Mesothelial cell of epicardium (in vitro differentiated cells): Measurements from ENCODE around the gene SMAD6. TPM values are rescaled to one million over a fixed set of nuclear protein-coding genes. Genes with fewer than 3 reads are reported as not detected.

ENCODE experiments used
- DNase-seq, 2 experiments: peaks; one replicate each; pipeline ENCODE4 v3.0.0; 2021; ENCODE audit warnings: low spot score in 2 of 2; ENCODE audit not compliant: unreplicated experiment in 2 of 2
- H3K27ac Mint-ChIP-seq: 2 replicates; pipeline ENCODE4 v1.8.0; 2021; ENCODE audit warnings: mixed read lengths
- H3K27me3 Mint-ChIP-seq: 2 replicates; pipeline ENCODE4 v1.8.0; 2021; ENCODE audit warnings: low read depth, mixed read lengths
- H3K36me3 Mint-ChIP-seq: 2 replicates; pipeline ENCODE4 v1.8.0; 2021; ENCODE audit warnings: mixed read lengths
- H3K4me1 Mint-ChIP-seq: 2 replicates; pipeline ENCODE4 v1.8.0; 2021; ENCODE audit warnings: mixed read lengths
- H3K4me3 Mint-ChIP-seq: 2 replicates; pipeline ENCODE4 v1.8.0; 2021; ENCODE audit warnings: mild to moderate bottlenecking, moderate library complexity, mixed read lengths
- H3K9me3 Mint-ChIP-seq: 2 replicates; pipeline ENCODE4 v1.8.0; 2021; ENCODE audit warnings: mixed read lengths
- total RNA-seq: library from RNA; stranded (reverse); gene quantifications from 3 replicates; pipeline ENCODE4 v1.2.1, GENCODE V29; 2021
- TF ChIP-seq, protein P1 (sequence below): fragments of 200-600 bp; sonication (generic); IDR thresholded peaks from one replicate; pipeline ENCODE4 v1.5.0; 2021; ENCODE audit warnings: antibody characterized with exemption; ENCODE audit not compliant: unreplicated experiment

Gene SMAD6
- total RNA-seq, 1 donor from 2014 or later: 176 TPM

DNA sequence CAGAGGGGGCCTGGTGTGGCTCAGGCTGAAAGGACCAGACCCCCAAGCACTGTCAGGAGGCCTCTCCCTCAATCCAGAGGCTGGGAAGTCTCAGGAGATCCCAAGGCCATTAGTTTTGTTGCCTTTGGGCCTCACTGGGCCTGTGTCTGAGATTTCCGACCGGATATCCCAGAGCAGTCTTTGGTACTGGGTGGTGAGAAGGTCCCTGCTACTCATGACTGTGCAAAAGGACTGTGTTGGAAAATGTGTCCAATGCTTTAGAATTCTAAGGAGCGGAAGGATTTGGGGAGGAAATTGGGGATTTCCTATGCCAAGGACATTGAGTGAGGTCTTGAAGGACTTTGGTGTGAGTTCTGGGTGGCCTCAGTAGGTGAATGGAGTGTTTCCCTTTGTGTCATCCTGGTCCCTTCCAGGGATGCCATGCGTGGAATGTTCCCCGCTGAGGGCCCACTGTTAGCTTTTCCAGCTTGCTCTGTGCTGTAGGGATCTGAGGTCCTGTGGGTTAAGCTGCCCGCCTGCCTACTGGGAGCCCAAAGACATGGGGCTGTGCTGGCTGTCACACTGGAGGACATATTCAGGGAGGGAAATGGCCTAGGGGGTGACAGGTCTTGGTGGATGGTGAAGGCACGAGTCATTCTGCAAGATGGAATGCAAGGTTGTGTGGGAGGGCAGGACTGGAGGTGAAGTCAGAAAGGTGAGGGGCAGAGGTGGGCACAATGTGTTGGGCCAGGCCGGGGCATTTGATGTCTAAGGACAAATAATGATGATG, 16.4 kb downstream of the SMAD6 start:
- Mint-ChIP-seq H3K36me3 (peaks cover 51% of the 10 kb centered on the region), H3K27ac (peak overlapping the region; percentile 85), H3K27me3 (no peaks in the 10 kb centered on the region), H3K4me1 (peaks cover 90% of the 10 kb centered on the region), H3K4me3 (no peak overlapping the region), H3K9me3 (no peaks in the 10 kb centered on the region)
- no peak for DNase-seq
- TF ChIP-seq, protein P1, sequence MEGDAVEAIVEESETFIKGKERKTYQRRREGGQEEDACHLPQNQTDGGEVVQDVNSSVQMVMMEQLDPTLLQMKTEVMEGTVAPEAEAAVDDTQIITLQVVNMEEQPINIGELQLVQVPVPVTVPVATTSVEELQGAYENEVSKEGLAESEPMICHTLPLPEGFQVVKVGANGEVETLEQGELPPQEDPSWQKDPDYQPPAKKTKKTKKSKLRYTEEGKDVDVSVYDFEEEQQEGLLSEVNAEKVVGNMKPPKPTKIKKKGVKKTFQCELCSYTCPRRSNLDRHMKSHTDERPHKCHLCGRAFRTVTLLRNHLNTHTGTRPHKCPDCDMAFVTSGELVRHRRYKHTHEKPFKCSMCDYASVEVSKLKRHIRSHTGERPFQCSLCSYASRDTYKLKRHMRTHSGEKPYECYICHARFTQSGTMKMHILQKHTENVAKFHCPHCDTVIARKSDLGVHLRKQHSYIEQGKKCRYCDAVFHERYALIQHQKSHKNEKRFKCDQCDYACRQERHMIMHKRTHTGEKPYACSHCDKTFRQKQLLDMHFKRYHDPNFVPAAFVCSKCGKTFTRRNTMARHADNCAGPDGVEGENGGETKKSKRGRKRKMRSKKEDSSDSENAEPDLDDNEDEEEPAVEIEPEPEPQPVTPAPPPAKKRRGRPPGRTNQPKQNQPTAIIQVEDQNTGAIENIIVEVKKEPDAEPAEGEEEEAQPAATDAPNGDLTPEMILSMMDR: no peak

GRCh38 chr15:66719471-66719870, 17.4 kb downstream of the SMAD6 start:
- no peak for DNase-seq
- TF ChIP-seq, protein P1: no peak
- Mint-ChIP-seq H3K27me3 (no peaks in the 10 kb centered on the region), H3K4me3 (no peak overlapping the region), H3K4me1 (peaks cover 90% of the 10 kb centered on the region), H3K36me3 (peaks cover 51% of the 10 kb centered on the region), H3K27ac (peak overlapping the region; percentile 85), H3K9me3 (no peaks in the 10 kb centered on the region)

- H3K9me3 Mint-ChIP-seq: no peaks in the 10 kb centered on the region
- H3K36me3 Mint-ChIP-seq: peaks cover 51% of the 10 kb centered on the region
- peak overlapping the region; percentile 85 for H3K27ac Mint-ChIP-seq
- H3K4me1 Mint-ChIP-seq: peaks cover 90% of the 10 kb centered on the region
- H3K27me3 Mint-ChIP-seq: no peaks in the 10 kb centered on the region
- TF ChIP-seq, protein P1: no peak
- DNase-seq: no peak
- H3K4me3 Mint-ChIP-seq: no peak overlapping the region
Measured at GRCh38 chr15:66720206-66721010, 18.4 kb downstream of the SMAD6 start.

GRCh38 chr15:66721020-66721419, 19.0 kb downstream of the SMAD6 start:
- Mint-ChIP-seq H3K4me1 (peaks cover 89% of the 10 kb centered on the region), H3K27me3 (no peaks in the 10 kb centered on the region)

DNA sequence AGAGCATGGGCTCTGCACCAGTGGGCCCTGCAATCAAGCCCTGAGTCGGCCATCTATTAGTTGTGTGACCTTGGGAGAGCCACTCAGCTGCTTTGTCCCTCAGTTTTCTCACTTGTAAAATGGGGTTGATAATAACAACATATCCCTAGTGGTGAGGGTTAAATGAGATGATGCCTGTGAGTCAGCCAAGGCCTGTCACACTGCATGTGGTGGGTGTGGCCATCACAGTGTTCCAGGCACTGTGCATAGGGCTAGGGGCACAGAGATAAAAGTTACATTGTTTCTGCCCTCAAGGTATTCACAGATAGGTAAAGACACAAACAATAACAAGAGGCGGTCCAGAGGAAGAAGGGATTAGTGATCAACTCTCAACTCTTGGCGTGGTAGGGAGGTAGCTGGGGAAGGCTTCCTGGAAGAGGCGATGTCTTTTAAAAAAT, 19.5 kb downstream of the SMAD6 start:
- Mint-ChIP-seq H3K36me3 (peaks cover 45% of the 10 kb centered on the region), H3K4me3 (no peak overlapping the region), H3K27me3 (no peaks in the 10 kb centered on the region), H3K4me1 (peaks cover 86% of the 10 kb centered on the region), H3K9me3 (no peaks in the 10 kb centered on the region), H3K27ac (peak overlapping the region; percentile 66)
- DNase-seq: no peak
- TF ChIP-seq, protein P1: no peak

More at GRCh38 chr15:66721020-66721419, 19.0 kb downstream of the SMAD6 start:
- Mint-ChIP-seq H3K36me3 (peaks cover 49% of the 10 kb centered on the region), H3K27ac (peak overlapping the region; percentile 66), H3K9me3 (no peaks in the 10 kb centered on the region), H3K4me3 (no peak overlapping the region)
- no peak for DNase-seq
- TF ChIP-seq, protein P1: no peak
